ENCODE measurements around the gene SLC35G2.
"Not testable (repeated sequence)": the region's sequence is repeated elsewhere in the genome, so short reads cannot be mapped to it uniquely, and the experiment has no call there.

SLC35G2 gene

DNA sequence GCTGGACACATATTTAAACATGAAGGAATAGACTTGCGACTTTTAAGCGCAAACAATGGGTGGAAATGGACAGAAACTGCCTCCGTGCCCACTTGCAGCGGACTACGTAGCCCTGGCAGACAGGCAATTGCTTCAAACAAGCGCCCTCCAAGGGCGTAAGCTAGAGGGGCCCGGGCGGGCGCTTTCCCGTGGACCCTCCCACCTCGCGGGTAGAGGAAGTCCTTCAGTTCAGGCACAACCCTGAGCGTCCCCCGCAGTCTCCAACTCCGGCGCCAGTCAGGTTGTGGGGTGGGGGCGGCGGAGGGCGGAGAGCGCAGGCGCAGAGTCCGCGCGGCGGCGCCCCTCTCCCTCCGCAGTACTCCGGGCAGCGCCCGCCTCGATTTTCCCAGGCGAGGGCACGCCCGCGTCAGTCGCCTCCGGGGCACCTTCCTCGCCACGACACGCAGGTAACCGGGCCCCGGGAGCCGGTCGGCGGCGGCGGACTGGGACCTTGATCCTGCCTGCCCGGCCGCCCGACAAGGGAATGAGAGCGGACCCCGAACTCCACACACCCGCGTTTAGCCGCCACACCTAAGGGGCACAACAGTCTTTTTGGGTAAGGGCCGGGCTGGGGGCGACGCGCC is at the start of gene SLC35G2:
Gene SLC35G2 (plus strand): TSS at position 358 of the 623 bp plus-strand sequence. CDS start 35,335 bp downstream, outside the sequence.
- H3K4me1 ChIP-seq: peaks cover 17% of the 10 kb centered on the region
- no peaks in the 10 kb centered on the region for H3K27me3 ChIP-seq (ENCODE audit: low read depth)
- in situ Hi-C loops (cut with MboI; ENCODE audit: low sequenced_read_pairs): no loop called here
- no peaks in the 10 kb centered on the region for H3K9me3 ChIP-seq
- peak; percentile 73 to 88 for DNase-seq (ENCODE audit: low spot score in 2 of 2)
- peak within 1 kb of the TSS; percentile 64 for H3K4me3 ChIP-seq
- H3K36me3 ChIP-seq (replicated peaks): 0 out of 2 replicates have a peak, but pooled peaks cover 6% of the 10 kb centered on the region

DNA sequence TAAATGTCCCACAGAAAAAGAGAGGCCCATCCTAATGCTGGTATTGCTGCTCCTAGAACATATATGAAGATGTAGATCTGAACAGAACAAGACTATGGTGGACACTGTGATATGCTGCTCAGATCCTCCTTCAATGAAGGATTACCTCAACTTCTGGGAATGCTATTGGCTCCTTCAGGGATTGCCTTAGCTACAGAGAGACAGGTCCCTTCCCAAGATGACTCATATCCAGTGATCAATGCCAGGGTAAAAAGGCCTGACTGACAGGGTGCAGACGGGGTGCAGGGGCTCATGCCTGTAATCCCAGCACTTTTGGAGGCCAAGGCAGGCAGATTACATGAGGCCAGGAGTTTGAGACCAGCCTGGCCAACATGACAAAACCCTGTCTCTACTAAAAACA is 46.2 kb upstream of the SLC35G2 start:
- in situ Hi-C loops (cut with MboI; ENCODE audit: low sequenced_read_pairs): no loop called here
- no peak for DNase-seq (ENCODE audit: low spot score in 2 of 2)
- H3K27me3 ChIP-seq (ENCODE audit: low read depth): no peaks in the 10 kb centered on the region
- no peaks in the 10 kb centered on the region for H3K9me3 ChIP-seq
- H3K4me3 ChIP-seq: no peak overlapping the region
- H3K36me3 ChIP-seq (replicated peaks): no peaks in the 10 kb centered on the region
- H3K4me1 ChIP-seq: no peaks in the 10 kb centered on the region

DNA sequence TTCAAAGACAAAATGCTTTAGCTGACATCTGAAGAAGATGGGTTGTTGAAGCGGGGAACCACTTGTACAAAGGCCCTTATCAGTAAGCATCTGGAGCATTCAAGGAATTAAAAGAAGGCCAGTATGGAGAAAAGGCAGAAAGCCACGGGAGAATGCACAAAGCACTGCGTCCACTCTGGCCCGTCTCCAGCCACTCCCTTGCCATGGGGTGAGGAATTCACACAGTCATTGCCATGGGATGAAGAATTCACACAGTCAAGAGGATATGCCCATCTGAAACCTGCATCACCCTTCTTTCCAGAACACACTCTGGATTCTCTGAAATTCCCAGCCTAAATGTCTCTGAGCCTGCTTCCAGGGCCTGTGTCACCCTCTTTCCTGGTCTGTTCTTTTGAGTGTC is 40.1 kb upstream of the SLC35G2 start:
- no peak for DNase-seq (ENCODE audit: low spot score in 2 of 2)
- no peaks in the 10 kb centered on the region for H3K9me3 ChIP-seq
- no peaks in the 10 kb centered on the region for H3K4me1 ChIP-seq
- H3K36me3 ChIP-seq (replicated peaks): no peaks in the 10 kb centered on the region
- no peak overlapping the region for H3K4me3 ChIP-seq
- no peaks in the 10 kb centered on the region for H3K27me3 ChIP-seq (ENCODE audit: low read depth)
- in situ Hi-C loops (cut with MboI; ENCODE audit: low sequenced_read_pairs): no loop called here

DNA sequence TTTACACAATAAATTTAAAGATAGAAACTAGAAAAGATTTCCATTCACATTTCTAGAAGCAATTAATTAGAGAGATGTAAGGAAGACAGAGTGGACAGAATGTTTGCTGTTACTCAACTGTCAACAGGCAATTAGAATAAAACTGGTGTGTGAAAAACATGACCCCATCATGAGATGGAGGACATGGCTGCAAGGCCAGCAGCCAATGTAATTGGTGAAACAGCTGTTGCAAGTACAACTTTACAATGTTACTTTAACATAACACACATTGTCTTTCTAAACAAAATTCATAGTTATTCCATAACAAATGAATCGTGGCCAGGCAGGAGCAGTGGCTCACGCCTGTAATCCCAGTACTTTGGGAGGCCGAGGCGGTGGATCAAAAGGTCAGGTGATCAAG is 38.2 kb upstream of the SLC35G2 start:
- Histone ChIP-seq H3K36me3 (replicated peaks) (no peaks in the 10 kb centered on the region), H3K4me1 (no peaks in the 10 kb centered on the region), H3K9me3 (no peaks in the 10 kb centered on the region), H3K4me3 (no peak overlapping the region), H3K27me3 (ENCODE audit: low read depth) (no peaks in the 10 kb centered on the region)
- in situ Hi-C loops (cut with MboI; ENCODE audit: low sequenced_read_pairs): no loop called here
- no peak for DNase-seq (ENCODE audit: low spot score in 2 of 2)

DNA sequence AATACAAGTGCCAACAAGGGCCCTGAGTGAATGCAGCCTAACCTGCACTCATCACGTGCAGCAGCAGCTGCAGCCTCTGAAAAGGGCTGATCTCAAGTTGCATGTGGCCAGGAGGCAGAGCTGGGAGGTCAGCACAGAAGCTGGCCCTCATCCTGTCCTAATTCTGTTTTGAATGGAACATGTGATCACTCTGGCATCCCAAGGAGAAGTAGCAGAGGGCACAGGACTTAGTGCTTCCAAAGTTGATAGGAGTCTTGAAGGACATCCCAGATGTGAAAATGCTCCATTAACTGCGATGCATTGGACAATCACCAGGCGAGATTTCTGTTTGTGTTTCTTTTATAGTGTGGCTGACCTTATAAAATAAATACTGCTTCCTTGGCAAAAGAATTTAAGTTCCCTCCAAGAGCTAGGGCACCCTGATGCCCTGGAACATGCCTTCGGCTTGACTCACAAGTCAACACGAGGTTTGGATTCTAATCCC is 35.2 kb upstream of the SLC35G2 start:
- Histone ChIP-seq H3K9me3 (no peaks in the 10 kb centered on the region), H3K36me3 (replicated peaks) (no peaks in the 10 kb centered on the region), H3K4me1 (peaks cover 14% of the 10 kb centered on the region), H3K27me3 (ENCODE audit: low read depth) (no peaks in the 10 kb centered on the region), H3K4me3 (no peak overlapping the region)
- in situ Hi-C loops (cut with MboI; ENCODE audit: low sequenced_read_pairs): no loop called here
- no peak for DNase-seq (ENCODE audit: low spot score in 2 of 2)

DNA sequence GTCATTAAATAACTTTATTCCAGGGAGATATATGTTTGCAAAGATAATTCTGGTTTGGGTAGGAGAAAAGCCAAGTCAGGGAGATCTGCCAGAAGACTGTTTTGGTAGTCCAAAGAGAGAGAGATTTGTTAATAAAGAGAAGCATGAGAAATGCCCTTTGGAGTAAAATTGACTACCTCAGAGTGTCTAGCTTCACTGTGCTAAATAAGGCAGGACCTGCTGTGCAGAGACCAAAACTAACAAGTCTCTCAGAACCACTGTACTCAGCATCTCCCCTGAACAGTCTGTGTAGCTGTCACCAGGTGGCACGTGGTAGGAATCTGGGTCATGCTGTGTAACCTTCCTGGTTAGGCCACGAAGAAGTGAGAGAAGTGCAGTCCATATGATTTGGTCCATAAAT is 31.6 kb upstream of the SLC35G2 start:
- Histone ChIP-seq H3K9me3 (no peaks in the 10 kb centered on the region), H3K4me3 (no peak overlapping the region), H3K4me1 (peaks cover 14% of the 10 kb centered on the region), H3K27me3 (ENCODE audit: low read depth) (no peaks in the 10 kb centered on the region), H3K36me3 (replicated peaks) (no peaks in the 10 kb centered on the region)
- in situ Hi-C loops (cut with MboI; ENCODE audit: low sequenced_read_pairs): no loop called here
- DNase-seq (ENCODE audit: low spot score in 2 of 2): no peak

DNA sequence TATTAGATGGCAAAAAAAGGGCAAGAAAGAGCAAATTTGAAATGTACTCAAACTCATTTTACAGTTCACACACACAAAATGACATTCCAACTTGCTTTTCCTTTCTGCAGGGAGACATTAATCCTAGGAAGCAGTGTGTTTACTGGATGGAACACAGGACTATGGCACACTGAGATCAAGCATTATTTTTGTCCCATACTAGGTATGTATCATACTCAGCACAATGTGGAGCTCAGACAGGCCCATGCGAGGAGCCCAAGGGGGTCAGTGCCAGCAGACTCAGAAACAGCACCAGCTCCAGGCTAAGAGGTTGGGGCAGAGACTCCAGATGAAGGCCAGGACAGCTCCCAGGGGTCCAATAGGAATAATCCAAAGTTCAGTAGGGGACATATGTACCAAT is 30.8 kb upstream of the SLC35G2 start:
- in situ Hi-C loops (cut with MboI; ENCODE audit: low sequenced_read_pairs): no loop called here
- H3K36me3 ChIP-seq (replicated peaks): no peaks in the 10 kb centered on the region
- no peak overlapping the region for H3K4me3 ChIP-seq
- no peak for DNase-seq (ENCODE audit: low spot score in 2 of 2)
- peaks cover 19% of the 10 kb centered on the region for H3K4me1 ChIP-seq
- H3K9me3 ChIP-seq: no peaks in the 10 kb centered on the region
- H3K27me3 ChIP-seq (ENCODE audit: low read depth): no peaks in the 10 kb centered on the region

DNA sequence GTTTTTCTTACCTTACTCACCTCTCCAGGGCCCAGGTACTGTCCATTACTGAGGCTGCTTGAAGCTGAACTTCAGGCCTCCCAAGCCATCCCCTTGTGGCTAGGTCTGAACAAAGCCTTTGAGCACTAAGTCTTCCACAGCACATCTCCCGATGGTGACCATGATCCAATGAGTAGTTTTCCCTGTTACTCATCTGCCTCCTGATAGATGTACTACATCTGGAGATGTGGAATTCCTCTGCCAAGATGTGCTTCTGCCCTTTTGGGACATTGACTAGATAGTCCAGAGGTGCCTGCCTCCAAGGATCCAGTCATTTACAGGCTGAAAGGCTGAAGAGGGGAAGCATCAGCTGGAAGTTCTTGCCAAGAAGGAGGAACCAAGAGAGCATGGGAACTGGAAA is 28.9 kb upstream of the SLC35G2 start:
- Histone ChIP-seq H3K27me3 (ENCODE audit: low read depth) (no peaks in the 10 kb centered on the region), H3K36me3 (replicated peaks) (no peaks in the 10 kb centered on the region), H3K4me1 (peaks cover 25% of the 10 kb centered on the region), H3K9me3 (no peaks in the 10 kb centered on the region), H3K4me3 (no peak overlapping the region)
- DNase-seq (ENCODE audit: low spot score in 2 of 2): no peak
- in situ Hi-C loops (cut with MboI; ENCODE audit: low sequenced_read_pairs): no loop called here

DNA sequence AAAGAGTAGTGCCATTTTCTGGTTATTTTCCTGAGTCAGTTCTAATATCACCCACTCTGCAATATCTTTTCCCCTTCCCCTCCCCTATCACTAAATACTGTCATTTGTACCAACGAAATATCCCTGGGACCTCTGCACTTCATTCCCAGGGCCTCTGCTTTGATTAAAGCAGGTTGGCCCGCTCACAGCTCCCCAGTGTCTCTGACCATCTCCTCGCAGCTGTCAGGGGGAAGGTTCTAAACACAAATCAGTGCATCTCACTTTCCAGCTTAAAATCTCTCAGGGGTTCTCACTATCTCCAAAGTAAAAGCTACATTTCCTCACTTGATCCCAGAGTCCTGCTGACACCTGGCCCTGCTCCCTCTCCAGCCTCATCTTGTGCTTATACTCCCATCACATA is 28.1 kb upstream of the SLC35G2 start:
- in situ Hi-C loops (cut with MboI; ENCODE audit: low sequenced_read_pairs): no loop called here
- no peaks in the 10 kb centered on the region for H3K9me3 ChIP-seq

DNA sequence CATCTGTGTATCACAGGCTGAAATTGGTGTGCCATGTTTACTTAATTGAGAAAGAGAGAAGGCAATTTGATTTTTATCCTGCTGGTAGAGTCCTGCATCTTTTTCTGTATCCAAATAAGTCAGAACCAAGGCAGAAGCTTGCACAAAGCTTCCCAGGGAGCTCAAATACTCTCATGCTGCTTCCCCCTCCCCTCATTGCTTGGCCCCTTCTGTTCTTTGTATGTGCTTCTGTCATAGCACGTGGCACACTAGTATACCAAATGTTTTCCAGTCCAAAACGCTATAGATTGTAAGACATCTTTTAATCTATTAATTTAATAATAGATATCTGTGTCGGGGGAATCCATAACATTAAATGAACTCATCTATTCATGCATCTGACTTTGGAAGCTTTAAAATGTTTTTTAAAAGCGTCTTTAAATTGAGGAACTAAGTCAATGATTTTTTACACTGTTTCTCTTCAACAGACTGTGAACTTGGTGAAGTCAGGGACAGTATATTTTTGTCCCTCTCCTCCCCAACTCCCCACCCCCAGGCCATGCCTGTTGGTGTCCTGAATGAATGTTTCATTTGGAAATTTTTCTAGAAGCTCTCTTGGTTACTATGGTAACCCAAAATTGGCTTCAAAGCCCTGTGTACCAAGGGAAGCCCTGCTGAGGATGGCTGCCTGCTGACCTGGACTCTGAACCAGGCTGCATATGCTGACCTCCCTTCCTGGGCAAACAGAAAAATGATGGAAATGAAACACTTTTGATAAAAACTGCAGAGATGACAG is 26.2 kb upstream of the SLC35G2 start:
- Histone ChIP-seq H3K4me3 (no peak overlapping the region), H3K36me3 (replicated peaks) (no peaks in the 10 kb centered on the region), H3K4me1 (peaks cover 11% of the 10 kb centered on the region), H3K27me3 (ENCODE audit: low read depth) (no peaks in the 10 kb centered on the region), H3K9me3 (no peaks in the 10 kb centered on the region)
- peak in 1 of 2 experiments; percentile 19 for DNase-seq (ENCODE audit: low spot score in 2 of 2)
- in situ Hi-C loops (cut with MboI; ENCODE audit: low sequenced_read_pairs): no loop called here

More for the DNA sequence above, 28.1 kb upstream of the SLC35G2 start:
- H3K4me1 ChIP-seq: peaks cover 25% of the 10 kb centered on the region
- no peak for DNase-seq (ENCODE audit: low spot score in 2 of 2)
- H3K36me3 ChIP-seq (replicated peaks): no peaks in the 10 kb centered on the region
- H3K27me3 ChIP-seq (ENCODE audit: low read depth): no peaks in the 10 kb centered on the region
- no peak overlapping the region for H3K4me3 ChIP-seq

DNA sequence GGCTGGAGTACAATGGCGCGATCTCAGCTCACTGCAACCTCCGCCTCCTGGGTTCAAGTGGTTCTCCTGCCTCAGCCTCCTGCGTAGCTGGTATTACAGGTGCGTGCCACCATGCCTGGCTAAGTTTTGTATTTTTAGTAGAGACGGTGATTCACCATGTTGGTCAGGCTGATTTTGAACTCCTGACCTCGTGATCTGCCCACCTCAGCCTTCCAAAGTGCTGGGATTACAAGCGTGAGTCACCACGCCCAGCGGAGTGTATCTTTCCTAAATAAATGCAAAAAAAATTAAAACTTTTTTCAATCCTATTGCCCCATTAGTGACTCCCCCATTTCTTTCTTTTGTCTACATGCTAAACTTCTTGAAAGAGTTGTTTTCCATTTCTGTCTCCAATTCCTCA is 17.8 kb upstream of the SLC35G2 start:
- H3K4me1 ChIP-seq; H3K36me3 ChIP-seq (replicated peaks); H3K4me3 ChIP-seq; DNase-seq (ENCODE audit: low spot score in 2 of 2); in situ Hi-C loops (cut with MboI; ENCODE audit: low sequenced_read_pairs); H3K9me3 ChIP-seq; H3K27me3 ChIP-seq (ENCODE audit: low read depth): not testable (repeated sequence)

DNA sequence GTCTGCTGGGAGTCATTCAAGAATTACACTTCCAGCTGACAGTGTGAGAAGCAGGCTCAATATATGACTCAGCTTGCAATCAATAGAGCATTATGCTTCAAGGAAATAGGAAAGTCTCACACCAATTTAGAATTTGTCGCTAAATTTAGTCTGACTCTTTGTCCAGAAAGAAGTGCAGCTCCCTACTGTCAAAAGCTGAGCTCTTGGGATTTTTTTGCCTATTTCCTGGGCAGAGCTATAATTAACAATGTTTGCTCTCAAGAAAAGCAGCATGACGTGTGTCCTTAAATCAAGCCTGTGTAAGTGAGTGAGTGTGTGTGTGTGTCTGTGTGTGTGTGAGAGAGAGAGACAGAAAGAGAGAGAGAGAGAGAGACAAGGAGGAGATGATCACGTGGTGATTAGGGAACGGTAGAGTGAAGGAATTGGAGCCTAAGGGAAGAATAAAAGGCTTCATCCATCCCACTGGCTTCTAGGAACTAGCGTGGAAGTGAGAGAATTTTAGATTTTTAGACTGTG is 16.4 kb upstream of the SLC35G2 start:
- in situ Hi-C loops (cut with MboI; ENCODE audit: low sequenced_read_pairs): no loop called here
- H3K4me1 ChIP-seq: peaks cover 10% of the 10 kb centered on the region
- peak; percentile 18 to 22 for DNase-seq (ENCODE audit: low spot score in 2 of 2)
- no peak overlapping the region for H3K4me3 ChIP-seq
- no peaks in the 10 kb centered on the region for H3K9me3 ChIP-seq
- H3K36me3 ChIP-seq (replicated peaks): no peaks in the 10 kb centered on the region
- no peaks in the 10 kb centered on the region for H3K27me3 ChIP-seq (ENCODE audit: low read depth)

DNA sequence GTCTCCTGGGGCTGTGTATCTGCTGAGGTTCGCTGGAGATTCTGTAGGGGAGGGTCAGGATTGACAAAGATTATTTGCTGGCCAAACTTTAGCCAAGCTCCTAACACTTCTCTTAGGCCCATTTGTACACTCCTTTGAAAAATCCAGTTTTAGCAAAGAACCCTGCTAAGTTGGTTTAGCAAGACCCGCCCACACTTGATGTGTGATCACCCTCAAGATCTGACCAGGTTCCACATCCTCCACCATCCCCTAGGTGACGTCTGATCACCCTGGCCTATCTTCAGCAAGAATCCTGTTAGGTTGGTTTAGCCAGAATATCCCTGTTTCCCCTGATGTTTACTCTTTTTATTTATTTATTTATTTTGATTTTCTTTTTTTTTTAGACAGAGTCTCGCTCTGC is 14.8 kb upstream of the SLC35G2 start:
- no peaks in the 10 kb centered on the region for H3K36me3 ChIP-seq (replicated peaks)
- no peak for DNase-seq (ENCODE audit: low spot score in 2 of 2)
- no peaks in the 10 kb centered on the region for H3K9me3 ChIP-seq
- in situ Hi-C loops (cut with MboI; ENCODE audit: low sequenced_read_pairs): no loop called here
- no peaks in the 10 kb centered on the region for H3K27me3 ChIP-seq (ENCODE audit: low read depth)
- peaks cover 10% of the 10 kb centered on the region for H3K4me1 ChIP-seq
- no peak overlapping the region for H3K4me3 ChIP-seq

DNA sequence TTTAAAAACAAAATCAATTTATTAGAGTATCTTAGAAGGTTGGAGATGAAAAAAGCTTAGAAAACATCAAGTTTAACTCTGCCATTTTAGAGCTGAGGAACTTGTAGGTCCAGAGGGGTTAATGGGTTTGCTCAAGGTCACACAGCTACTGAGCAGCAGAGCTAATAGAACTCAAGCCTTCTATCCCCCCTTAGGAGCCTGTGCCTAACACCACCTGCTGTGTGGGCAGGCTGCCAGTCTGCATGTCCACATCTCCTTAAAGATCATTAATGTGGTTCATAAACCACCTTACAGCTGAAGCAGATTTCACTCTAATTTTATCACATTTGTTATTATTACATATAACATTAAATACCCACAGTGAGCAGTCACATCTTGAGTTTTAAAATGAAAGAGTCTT is 14.1 kb upstream of the SLC35G2 start:
- no peaks in the 10 kb centered on the region for H3K27me3 ChIP-seq (ENCODE audit: low read depth)
- H3K36me3 ChIP-seq (replicated peaks): no peaks in the 10 kb centered on the region
- H3K4me1 ChIP-seq: peaks cover 10% of the 10 kb centered on the region
- no peak for DNase-seq (ENCODE audit: low spot score in 2 of 2)
- in situ Hi-C loops (cut with MboI; ENCODE audit: low sequenced_read_pairs): no loop called here
- no peak overlapping the region for H3K4me3 ChIP-seq
- no peaks in the 10 kb centered on the region for H3K9me3 ChIP-seq
